HepG2 (cell line): ENCODE data around the gene NOXA1. TPM values are rescaled to one million over a fixed set of nuclear protein-coding genes. Genes with fewer than 3 reads are reported as not detected.
A peak's percentile ranks its signal among the peaks of the same experiment; 100 is the strongest.

Experiments
- ATAC-seq: fragments of 200-7000 bp; cut with Tn5 transposase; 3 replicates; pipeline ENCODE4 v1.9.1; 2020; ENCODE audit warnings: mild to moderate bottlenecking, moderate library complexity
- BruUV-seq: library from RNA; stranded (reverse); fragments of 400-500 nt; replicated peaks from 2 replicates; lab custom pipeline; 2021; lab: Mats Ljungman, UMichigan
- CTCF ChIA-PET: fragments of 300-600 bp; formaldehyde crosslinking; extraction: SDS; loops from one replicate; lab custom pipeline; 2021; ENCODE audit warnings: low total read pairs, inconsistent platforms, low intra/inter-chr PET ratio; lab: Yijun Ruan, JAX
- POLR2A ChIA-PET: fragments of 350-600 bp; sonication (Branson Sonifier 250); formaldehyde crosslinking; loops from one replicate; lab custom pipeline; 2020; ENCODE audit warnings: antibody characterized with exemption, inconsistent platforms; lab: Yijun Ruan, JAX
- DNase-seq: peaks from one replicate; pipeline ENCODE4 v3.0.0-alpha.2; 2015; ENCODE audit warnings: low spot score
- FAIRE-seq: peaks from 3 replicates; lab custom pipeline; 2011; peaks lifted over from hg19 to GRCh38; lab: Jason Lieb, UNC
- H2AFZ ChIP-seq: one replicate; pipeline ENCODE4 v1.6.1; 2011; ENCODE audit warnings: low read length, inconsistent platforms
- H3K27ac ChIP-seq: fragments of 300-600 bp; 3 replicates; pipeline ENCODE4 v1.8.0; 2011; ENCODE audit warnings: mixed run types, mild to moderate bottlenecking, mixed read lengths, low read length, inconsistent platforms; ENCODE audit not compliant: insufficient read depth; ENCODE audit errors: extremely low read length
- H3K27me3 ChIP-seq, 2 experiments: fragments of 200-600 bp in 1 of 2; 2 replicates in 1 of 2; 3 replicates in 1 of 2; pipeline versions ENCODE4 v1.6.0 to v1.8.0; 2011; ENCODE audit warnings: low read length in 2 of 2, mild to moderate bottlenecking in 2 of 2, moderate library complexity in 2 of 2, inconsistent platforms in 1 of 2; ENCODE audit not compliant: insufficient read depth in 2 of 2, control insufficient read depth in 1 of 2
- H3K36me3 ChIP-seq, 2 experiments: fragments of 200-600 bp in 1 of 2; replicated peaks in 1 of 2; 2 replicates in 1 of 2; 3 replicates in 1 of 2; pipeline versions ENCODE4 v1.5.1 to v1.8.0; 2011; ENCODE audit warnings: low read length in 2 of 2, inconsistent platforms in 1 of 2; ENCODE audit not compliant: insufficient read depth in 2 of 2, control insufficient read depth in 1 of 2
- H3K4me1 ChIP-seq: 2 replicates; pipeline ENCODE4 v1.5.1; 2012; ENCODE audit warnings: low read length, inconsistent platforms; ENCODE audit not compliant: insufficient read depth
- H3K4me2 ChIP-seq: 2 replicates; pipeline ENCODE4 v1.6.0; 2011; ENCODE audit warnings: low read depth, low read length, inconsistent platforms
- H3K4me3 ChIP-seq, 3 experiments: fragments of 200-600 bp in 1 of 3; sonication (generic), shearing (Covaris generic) in 1 of 3; replicated peaks in 1 of 3; 2 replicates each; pipeline ENCODE4 v1.5.1; 2011 to 2016; ENCODE audit warnings: low read length in 3 of 3, inconsistent platforms in 2 of 3, low read depth in 2 of 3, mild to moderate bottlenecking in 2 of 3, control low read depth in 1 of 3, mixed read lengths in 1 of 3; ENCODE audit not compliant: insufficient read depth in 1 of 3
- H3K79me2 ChIP-seq: one replicate; pipeline ENCODE4 v1.6.1; 2011; ENCODE audit warnings: low read length, inconsistent platforms; ENCODE audit not compliant: insufficient read depth
- H3K9ac ChIP-seq: 2 replicates; pipeline ENCODE4 v1.6.0; 2011; ENCODE audit warnings: mild to moderate bottlenecking, low read depth, low read length, inconsistent platforms; ENCODE audit not compliant: insufficient read depth
- H3K9me3 ChIP-seq: 2 replicates; pipeline ENCODE4 v1.5.1; 2012; ENCODE audit warnings: mild to moderate bottlenecking, low read length
- H4K20me1 ChIP-seq: 2 replicates; pipeline ENCODE4 v1.6.0; 2011; ENCODE audit warnings: inconsistent platforms, mild to moderate bottlenecking, low read length, moderate library complexity; ENCODE audit not compliant: insufficient read depth
- ESRRA ChIP-seq: sonication (generic); formaldehyde crosslinking; IDR thresholded peaks from 2 replicates; pipeline ENCODE4 v1.5.1; 2020; ENCODE audit warnings: mild to moderate bottlenecking, low read depth, missing genetic modification reagents
- NONO ChIP-seq, 2 experiments: fragments of 450-650 bp in 1 of 2; sonication (generic) in 1 of 2; formaldehyde crosslinking in 1 of 2; IDR thresholded peaks in 1 of 2; conservative IDR thresholded peaks in 1 of 2; 2 replicates each; pipeline versions ENCODE4 v1.6.1 to v1.8.0; 2017 to 2022; ENCODE audit warnings: mild to moderate bottlenecking in 1 of 2, missing genetic modification reagents in 1 of 2, moderate library complexity in 1 of 2
- TMF1 ChIP-seq: sonication (generic); formaldehyde crosslinking; IDR thresholded peaks from 2 replicates; pipeline ENCODE4 v1.8.1; 2022; ENCODE audit warnings: low read depth, missing genetic modification reagents
- ZFX ChIP-seq: sonication (generic); formaldehyde crosslinking; IDR thresholded peaks from 2 replicates; pipeline ENCODE4 v1.4.0; 2020; ENCODE audit warnings: mild to moderate bottlenecking, low read depth, missing genetic modification reagents, moderate library complexity
- WGBS: methylation state at CpG from one replicate; pipeline ENCODE4 v1.1.6; 2017; ENCODE audit warnings: low lambda C conversion rate; 5-methylcytosine and 5-hydroxymethylcytosine counted together
- in situ Hi-C: cut with HindIII; loops from 2 replicates; pipeline ENCODE4 v1.10.0; 2017; ENCODE audit warnings: low pct_unique_long_range_greater_than_20kb; ENCODE audit not compliant: extremely low pct_ligation_motif_present
- intact Hi-C: fragments of 100-400 bp; cut with micrococcal nuclease; formaldehyde crosslinking; loops from one replicate; pipeline ENCODE4 v1.10.0; 2022; ENCODE audit not compliant: unreplicated experiment
- polyA plus RNA-seq, 8 experiments: library from polyadenylated mRNA; depleted of rRNA in 3 of 8; stranded (reverse) in 7 of 8; unstranded in 1 of 8; fragments of >200 nt; fragmentation: Illumina TruSeq in 4 of 8; extraction: Trizol in 4 of 8; gene quantifications; 2 replicates each; pipeline versions ENCODE4 v1.2.1 to v1.2.3, GENCODE V29; 2011 to 2016; ENCODE audit warnings: low read depth in 4 of 8, missing spikeins in 1 of 8, mixed read lengths in 1 of 8; ENCODE audit not compliant: insufficient read depth in 1 of 8
- total RNA-seq, 5 experiments: library from RNA; depleted of rRNA; stranded (reverse); fragments of >200 nt; fragmentation: Illumina TruSeq; extraction: Trizol; gene quantifications; 2 replicates each; pipeline ENCODE4 v1.2.3, GENCODE V29; 2016; ENCODE audit warnings: low read depth in 1 of 5
- TF ChIP-seq, protein P1 (sequence below): sonication (generic); formaldehyde crosslinking; IDR thresholded peaks from 2 replicates; pipeline ENCODE4 v1.4.0; 2020; ENCODE audit warnings: missing genetic modification reagents

NOXA1 gene
- total and polyA plus RNA-seq, 2 of the 13 experiments (the other 11 are each of a cell fraction or from before 2014, with no cell fraction given), result 0.78 to 1.2 TPM

DNA sequence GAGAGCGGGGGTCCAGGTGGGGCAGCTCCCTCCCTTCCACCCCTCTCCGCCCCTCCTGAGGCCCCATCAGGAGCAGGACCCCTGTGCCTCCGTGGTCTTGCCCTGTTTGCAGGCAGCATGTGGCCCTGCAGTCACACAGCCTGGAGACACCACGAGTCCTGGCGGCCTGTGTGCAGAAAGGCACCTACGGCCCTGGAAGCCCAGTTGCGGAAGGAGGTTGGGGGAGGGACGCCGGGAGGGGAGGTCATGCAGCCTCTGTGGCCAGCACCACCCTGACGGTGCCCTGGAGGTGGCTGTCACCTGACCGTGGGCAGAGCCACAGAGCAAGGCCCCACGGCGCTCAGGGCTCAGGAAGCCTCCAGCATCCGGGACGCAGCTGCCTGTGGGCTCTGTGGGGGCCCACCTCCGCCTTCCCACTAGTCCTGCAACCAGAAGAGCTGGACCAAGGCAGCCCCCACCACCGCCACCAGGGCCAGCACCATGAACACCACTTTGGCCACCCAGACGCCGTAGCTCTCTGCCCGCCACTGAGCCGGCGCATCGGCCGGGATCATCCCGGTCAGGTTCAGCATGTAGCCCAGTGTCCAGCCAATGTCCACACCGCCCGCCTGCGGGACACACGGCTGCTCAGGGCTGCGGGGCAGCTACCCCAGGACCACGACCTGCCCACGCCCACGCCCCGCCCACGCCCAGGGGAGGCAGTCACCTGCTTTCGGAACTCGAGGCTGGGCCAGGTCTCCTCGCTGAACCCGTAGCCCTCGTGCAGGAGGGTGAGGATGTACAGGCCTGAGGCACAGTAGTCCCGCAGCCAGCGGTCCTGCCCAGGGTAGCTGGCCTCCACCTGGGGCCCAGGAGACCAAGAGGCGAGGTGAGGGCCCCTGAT is 11.5 kb downstream of the NOXA1 start:
- TF ChIP-seq TMF1, result no peak
- 0 out of 2 replicates have a peak, but pooled peaks have one; percentile 3 for TF ChIP-seq ZFX (CRISPR knock-in tag)
- TF ChIP-seq, protein P1, sequence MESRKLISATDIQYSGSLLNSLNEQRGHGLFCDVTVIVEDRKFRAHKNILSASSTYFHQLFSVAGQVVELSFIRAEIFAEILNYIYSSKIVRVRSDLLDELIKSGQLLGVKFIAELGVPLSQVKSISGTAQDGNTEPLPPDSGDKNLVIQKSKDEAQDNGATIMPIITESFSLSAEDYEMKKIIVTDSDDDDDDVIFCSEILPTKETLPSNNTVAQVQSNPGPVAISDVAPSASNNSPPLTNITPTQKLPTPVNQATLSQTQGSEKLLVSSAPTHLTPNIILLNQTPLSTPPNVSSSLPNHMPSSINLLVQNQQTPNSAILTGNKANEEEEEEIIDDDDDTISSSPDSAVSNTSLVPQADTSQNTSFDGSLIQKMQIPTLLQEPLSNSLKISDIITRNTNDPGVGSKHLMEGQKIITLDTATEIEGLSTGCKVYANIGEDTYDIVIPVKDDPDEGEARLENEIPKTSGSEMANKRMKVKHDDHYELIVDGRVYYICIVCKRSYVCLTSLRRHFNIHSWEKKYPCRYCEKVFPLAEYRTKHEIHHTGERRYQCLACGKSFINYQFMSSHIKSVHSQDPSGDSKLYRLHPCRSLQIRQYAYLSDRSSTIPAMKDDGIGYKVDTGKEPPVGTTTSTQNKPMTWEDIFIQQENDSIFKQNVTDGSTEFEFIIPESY, result peak; percentile 20; the same call in 1 of the 2 replicates
- FAIRE-seq, result no peak
- POLR2A ChIA-PET, result no interaction called here

DNA sequence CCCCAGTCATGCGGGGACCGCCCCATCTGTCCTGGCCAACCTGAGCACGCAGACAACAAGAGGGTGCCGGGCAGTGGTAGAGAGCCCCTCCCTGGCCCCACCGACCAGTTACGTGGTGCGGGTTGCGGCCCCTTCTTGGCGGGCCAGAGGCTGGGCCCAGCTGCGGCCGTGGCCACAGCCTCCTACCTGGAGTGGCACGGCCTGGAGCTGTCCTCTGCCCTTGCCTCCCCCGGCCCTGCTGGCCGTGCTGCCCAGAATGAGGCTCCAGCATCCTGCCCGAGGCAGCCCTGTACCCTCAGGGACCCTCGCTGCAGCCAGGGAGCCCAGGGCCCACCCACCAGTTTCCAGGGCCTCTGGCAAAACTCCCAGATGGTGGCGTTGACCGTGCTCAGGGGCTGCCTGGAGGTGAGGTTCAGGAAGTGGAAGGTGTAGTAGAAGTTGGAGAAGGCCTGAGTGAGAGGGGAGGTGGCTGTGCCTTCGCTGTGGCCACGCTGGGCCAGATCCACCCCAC is 12.2 kb downstream of the NOXA1 start:
- peak overlapping the region in 1 of 3 experiments; percentile 59; a peak in 1 of 6 replicates for H3K4me3 ChIP-seq
- H3K9ac ChIP-seq, result peak overlapping the region; percentile 62
- no peaks in the 10 kb centered on the region for H4K20me1 ChIP-seq
- in situ Hi-C loops (no loop called here), intact Hi-C loops (no loop called here)
- no TSS peak for BruUV-seq
- DNase-seq, result no peak
- CTCF ChIA-PET, result no interaction called here
- POLR2A ChIA-PET, result interaction anchor here (0.7 kb wide), 1 partner anchor 12 kb away, joined by 5 read pairs; the partner anchor contains the start of genes EXD3 and NOXA1
- H3K79me2 ChIP-seq, result no peaks in the 10 kb centered on the region
- H3K27ac ChIP-seq, result no peak overlapping the region
- no peak overlapping the region for H2AFZ ChIP-seq
- no peaks in the 10 kb centered on the region for H3K9me3 ChIP-seq
- TF ChIP-seq NONO (IDR thresholded peaks at IDR 0.05) (no peak), NONO (CRISPR knock-in tag; conservative IDR thresholded peaks at IDR 0.05) (0 out of 2 replicates have a peak, but pooled peaks have one; percentile 5), ESRRA (CRISPR knock-in tag) (no peak)
- TF ChIP-seq, all 625 proteins: peak for 1
- no peaks in the 10 kb centered on the region for H3K36me3 ChIP-seq
- H3K4me1 ChIP-seq, result peaks cover 23% of the 10 kb centered on the region
- WGBS, result 20% methylated on average over 5 of the region's 20 CpGs
- peak; percentile 1 for ATAC-seq
- peaks cover 11 to 35% of the 10 kb centered on the region in 2 experiments; a peak in 3 of 5 replicates for H3K27me3 ChIP-seq
- FAIRE-seq, result no peak
- H3K4me2 ChIP-seq, result peak overlapping the region; percentile 68

More for the DNA sequence above, 11.5 kb downstream of the NOXA1 start:
- no peak overlapping the region for H2AFZ ChIP-seq
- H3K36me3 ChIP-seq, result no peaks in the 10 kb centered on the region
- in situ Hi-C loops (no loop called here), intact Hi-C loops (no loop called here)
- H3K4me2 ChIP-seq, result no peak overlapping the region
- no peak overlapping the region for H3K27ac ChIP-seq
- CTCF ChIA-PET, result no interaction called here
- no peaks in the 10 kb centered on the region for H4K20me1 ChIP-seq
- H3K79me2 ChIP-seq, result no peaks in the 10 kb centered on the region
- no peak overlapping the region for H3K4me3 ChIP-seq
- no peak overlapping the region for H3K9ac ChIP-seq
- H3K27me3 ChIP-seq, result peaks cover 11 to 35% of the 10 kb centered on the region in 2 experiments; a peak in 3 of 5 replicates
- BruUV-seq, result no TSS peak
- 75% methylated on average over 4 of the region's 43 CpGs for WGBS
- H3K9me3 ChIP-seq, result no peaks in the 10 kb centered on the region
- peaks cover 23% of the 10 kb centered on the region for H3K4me1 ChIP-seq
- DNase-seq, result no peak
- no peak for ATAC-seq
